Measurements from ENCODE around the gene TMEM200B. TPM values are rescaled to one million over a fixed set of nuclear protein-coding genes. Genes with fewer than 3 reads are reported as not detected.
"Not testable (repeated sequence)": the region's sequence is repeated elsewhere in the genome, so short reads cannot be mapped to it uniquely, and the experiment has no call there.

TMEM200B gene
- polyA plus RNA-seq, 1 experiment, result 10.5 TPM

GRCh38 chr1:29136391-29136915 is 12.8 kb upstream of the TMEM200B start:
- DNase-seq (ENCODE audit: low read depth, low spot score), result no peak
- Histone ChIP-seq H3K27me3 (ENCODE audit: control insufficient read depth, insufficient read depth, low read length) (no peaks in the 10 kb centered on the region), H3K27ac (ENCODE audit: low read depth, low read length) (no peak overlapping the region), H3K9me3 (ENCODE audit: control insufficient read depth, insufficient read depth, low read length) (no peaks in the 10 kb centered on the region; the same call in 1 of the 2 replicates), H3K4me3 (ENCODE audit: low read depth, low read length) (no peak overlapping the region)
- no peak for TF ChIP-seq CTCF (IDR thresholded peaks at IDR 0.05; ENCODE audit: low read depth, low read length)
- ChIA-PET POLR2A (no interaction called here), CTCF (interaction anchor here (0.6 kb wide), 1 partner anchor 103 kb away, joined by 5 read pairs; no protein-coding TSS in a partner anchor)

DNA sequence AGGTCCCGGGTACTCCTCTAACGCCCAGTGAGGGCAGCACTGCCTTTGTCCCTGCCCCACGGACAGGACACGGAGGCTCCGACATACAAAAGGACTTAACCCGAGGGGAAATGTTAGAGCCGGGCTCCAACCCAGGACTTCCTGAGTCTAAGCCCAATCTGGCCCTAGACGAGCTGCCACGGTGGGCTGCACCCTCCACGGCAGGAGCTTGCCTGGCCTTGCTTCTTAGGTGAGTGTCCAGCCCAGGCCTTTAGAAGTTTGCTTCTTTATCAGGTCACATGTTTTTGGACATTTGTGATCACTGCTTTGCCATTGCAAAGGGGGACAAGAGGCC is 11.0 kb upstream of the TMEM200B start:
- Histone ChIP-seq H3K4me3 (ENCODE audit: low read depth, low read length) (no peak overlapping the region), H3K27ac (ENCODE audit: low read depth, low read length) (no peak overlapping the region), H3K9me3 (ENCODE audit: control insufficient read depth, insufficient read depth, low read length) (no peaks in the 10 kb centered on the region; the same call in 1 of the 2 replicates), H3K27me3 (ENCODE audit: control insufficient read depth, insufficient read depth, low read length) (no peaks in the 10 kb centered on the region)
- DNase-seq (ENCODE audit: low read depth, low spot score), result no peak
- ChIA-PET CTCF (interaction anchor here (0.6 to 0.7 kb wide), 2 partner anchors 10 to 33 kb away, joined by 3 read pairs; no protein-coding TSS in a partner anchor), POLR2A (no interaction called here)
- no peak for TF ChIP-seq CTCF (IDR thresholded peaks at IDR 0.05; ENCODE audit: low read depth, low read length)

DNA sequence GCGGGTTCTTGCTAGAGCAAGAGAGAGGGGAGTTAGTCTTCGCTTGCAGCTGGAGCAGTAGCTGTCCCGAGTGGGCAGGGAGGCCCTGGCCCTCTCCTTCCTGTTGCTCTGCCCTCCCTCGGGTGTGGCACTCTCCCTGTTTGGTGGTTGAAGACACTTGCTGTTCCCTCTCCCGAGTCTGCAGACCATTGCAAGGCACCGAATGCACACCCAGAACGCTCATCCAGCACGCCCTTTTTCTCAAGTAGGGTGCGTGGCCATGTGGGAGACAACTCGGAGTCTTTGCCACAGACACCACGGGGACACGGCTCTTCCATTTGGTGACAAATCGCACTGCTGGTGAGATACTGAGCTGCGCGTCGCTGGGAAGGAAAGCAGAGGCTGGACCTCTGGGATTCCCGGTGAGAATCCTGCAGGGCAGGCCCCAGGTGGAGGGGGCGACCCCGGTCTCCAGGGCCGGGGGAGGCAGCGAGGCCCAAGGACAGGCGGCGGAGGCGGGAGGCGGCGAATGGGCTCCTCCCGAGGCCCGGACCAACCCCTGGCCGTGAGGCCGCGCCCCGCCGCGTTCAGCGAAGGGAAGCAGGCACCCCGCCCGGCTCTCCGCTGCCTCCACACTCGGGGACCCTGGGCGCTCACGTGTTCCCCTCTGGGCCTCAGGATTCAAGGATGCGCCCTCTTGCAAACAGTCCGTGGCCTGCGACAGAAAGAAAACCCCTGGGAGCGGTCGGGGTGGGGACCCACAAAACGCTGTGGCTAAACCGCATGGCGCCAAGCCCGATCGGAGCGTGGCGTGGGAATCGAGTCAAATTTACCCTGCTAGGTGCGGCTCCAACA is 10.4 kb upstream of the TMEM200B start:
- Histone ChIP-seq H3K27me3 (ENCODE audit: control insufficient read depth, insufficient read depth, low read length) (no peaks in the 10 kb centered on the region), H3K4me3 (ENCODE audit: low read depth, low read length) (no peak overlapping the region), H3K9me3 (ENCODE audit: control insufficient read depth, insufficient read depth, low read length) (no peaks in the 10 kb centered on the region; the same call in 1 of the 2 replicates), H3K27ac (ENCODE audit: low read depth, low read length) (no peak overlapping the region)
- no peak for DNase-seq (ENCODE audit: low read depth, low spot score)
- ChIA-PET CTCF (interaction anchor here (1.1 kb wide), 1 partner anchor 9 kb away, joined by 3 read pairs; no protein-coding TSS in a partner anchor), POLR2A (no interaction called here)
- no peak for TF ChIP-seq CTCF (IDR thresholded peaks at IDR 0.05; ENCODE audit: low read depth, low read length)

GRCh38 chr1:29131056-29131455 is 7.4 kb upstream of the TMEM200B start:
- H3K27ac ChIP-seq (ENCODE audit: low read depth, low read length); H3K4me3 ChIP-seq (ENCODE audit: low read depth, low read length); CTCF ChIA-PET; H3K27me3 ChIP-seq (ENCODE audit: control insufficient read depth, insufficient read depth, low read length); H3K9me3 ChIP-seq (ENCODE audit: control insufficient read depth, insufficient read depth, low read length); DNase-seq (ENCODE audit: low read depth, low spot score): not testable (repeated sequence)
- POLR2A ChIA-PET, result interaction anchor here (1.1 to 2.1 kb wide), 2 partner anchors 14 to 51 kb away, joined by 4 to 8 read pairs; partner anchors contain the start of gene SRSF4

GRCh38 chr1:29129916-29130315 is 6.2 kb upstream of the TMEM200B start:
- no peak overlapping the region for H3K27ac ChIP-seq (ENCODE audit: low read depth, low read length)
- CTCF ChIA-PET, result no interaction called here
- H3K9me3 ChIP-seq (ENCODE audit: control insufficient read depth, insufficient read depth, low read length), result no peaks in the 10 kb centered on the region; the same call in 1 of the 2 replicates
- no peak for DNase-seq (ENCODE audit: low read depth, low spot score)
- H3K4me3 ChIP-seq (ENCODE audit: low read depth, low read length), result no peak overlapping the region
- no peak for TF ChIP-seq CTCF (IDR thresholded peaks at IDR 0.05; ENCODE audit: low read depth, low read length)
- no peaks in the 10 kb centered on the region for H3K27me3 ChIP-seq (ENCODE audit: control insufficient read depth, insufficient read depth, low read length)
- POLR2A ChIA-PET, result interaction anchor here (2.1 kb wide), 1 partner anchor 52 kb away, joined by 8 read pairs; the partner anchor contains the start of gene SRSF4
